K562 (cell line): ENCODE measurements around the gene RESP18. TPM values are rescaled to one million over a fixed set of nuclear protein-coding genes. Genes with fewer than 3 reads are reported as not detected.

Experiments
- AFF1 ChIP-seq, 2 experiments: fragments of 450-650 bp; IDR thresholded peaks; 2 replicates each; pipeline ENCODE4 v1.6.1; 2018; ENCODE audit warnings: mild to moderate bottlenecking in 2 of 2, low read depth in 1 of 2; ENCODE audit not compliant: partially characterized antibody in 2 of 2
- ARHGAP35 ChIP-seq: fragments of 450-650 bp; IDR thresholded peaks from 2 replicates; pipeline ENCODE4 v1.6.1; 2018; ENCODE audit not compliant: partially characterized antibody
- ATF1 ChIP-seq, 2 experiments: fragments of 450-650 bp in 1 of 2; IDR thresholded peaks; 2 replicates each; pipeline ENCODE4 v1.6.1; 2016; ENCODE audit warnings: missing compliant biosample characterization in 1 of 2, missing genetic modification characterization in 1 of 2
- BHLHE40 ChIP-seq: IDR thresholded peaks from 2 replicates; pipeline ENCODE4 v1.6.1; 2011; ENCODE audit warnings: low read length, improper control_type of control experiment
- CBX2 ChIP-seq: fragments of 200-600 bp; sonication (generic); IDR thresholded peaks from one replicate; pipeline ENCODE4 v1.6.1; 2012; ENCODE audit warnings: mild to moderate bottlenecking, low read length, inconsistent platforms; ENCODE audit not compliant: insufficient read depth, poor library complexity, severe bottlenecking
- COPS2 ChIP-seq: fragments of 450-650 bp; conservative IDR thresholded peaks from 2 replicates; pipeline ENCODE4 v1.6.1; 2016; ENCODE audit warnings: mild to moderate bottlenecking, moderate library complexity
- DMBX1 ChIP-seq: fragments of 250-450 bp; sonication (Bioruptor Pico); IDR thresholded peaks from 2 replicates; pipeline ENCODE4 v1.8.0; 2022; ENCODE audit warnings: inconsistent platforms, mild to moderate bottlenecking, moderate library complexity, borderline replicate concordance
- HSF4 ChIP-seq: fragments of 250-450 bp; sonication (Bioruptor Pico); IDR thresholded peaks from 2 replicates; pipeline ENCODE4 v2.1.2; 2022; ENCODE audit warnings: mild to moderate bottlenecking, moderate library complexity, borderline replicate concordance
- PRPF4 ChIP-seq: fragments of 200-400 bp; formaldehyde crosslinking; IDR thresholded peaks from one replicate; pipeline ENCODE4 v1.6.1; 2017; ENCODE audit warnings: low read length, low read depth, mild to moderate bottlenecking; ENCODE audit not compliant: insufficient read depth, poor library complexity, severe bottlenecking
- SMARCA5 ChIP-seq: fragments of 450-650 bp; IDR thresholded peaks from 2 replicates; pipeline ENCODE4 v1.6.1; 2016
- U2AF1 ChIP-seq: fragments of 200-400 bp; formaldehyde crosslinking; optimal IDR thresholded peaks from 2 replicates; pipeline ENCODE3; 2017; ENCODE audit warnings: mild to moderate bottlenecking, low read depth, low read length, moderate library complexity
- XRCC3 ChIP-seq: fragments of 450-650 bp; IDR thresholded peaks from 2 replicates; pipeline ENCODE4 v1.6.1; 2017; ENCODE audit warnings: mild to moderate bottlenecking, moderate library complexity
- YY1 ChIP-seq, 3 experiments: IDR thresholded peaks; 2 replicates each; pipeline ENCODE4 v1.6.1; 2011; ENCODE audit warnings: low read length in 2 of 3, mild to moderate bottlenecking in 2 of 3, moderate library complexity in 2 of 3, borderline replicate concordance in 1 of 3, control low read depth in 1 of 3, low read depth in 1 of 3; ENCODE audit not compliant: insufficient read depth in 3 of 3, insufficient replicate concordance in 2 of 3, control insufficient read depth in 1 of 3, insufficient read length in 1 of 3; ENCODE audit errors: extremely low read depth in 1 of 3
- ZNF175 ChIP-seq: fragments of 200-800 bp; sonication (Bioruptor generic); IDR thresholded peaks from 2 replicates; pipeline ENCODE4 v1.6.1; 2016; ENCODE audit warnings: low read depth, mild to moderate bottlenecking, missing genetic modification characterization, missing compliant biosample characterization
- ZNF57 ChIP-seq: fragments of 450-650 bp; formaldehyde crosslinking; IDR thresholded peaks from 2 replicates; pipeline ENCODE4 v1.4.0; 2020; ENCODE audit warnings: mild to moderate bottlenecking, moderate library complexity
- polyA plus RNA-seq, 8 experiments: library from polyadenylated mRNA; depleted of rRNA in 4 of 8; stranded (reverse) in 5 of 8; unstranded in 3 of 8; fragments of >200 nt; fragmentation: Nextera tagmentation in 2 of 8; fragmentation: Illumina TruSeq in 1 of 8; extraction: Ambion mirVana in 2 of 8; extraction: Trizol in 1 of 8; gene quantifications; 2 replicates each; pipeline versions ENCODE4 v1.2.1 to v1.2.3, GENCODE V29; 2011 to 2014; ENCODE audit warnings: inconsistent platforms in 1 of 8, missing spikeins in 1 of 8
- total RNA-seq, 7 experiments: library from RNA; depleted of rRNA in 6 of 7; stranded (reverse); fragments of >200 nt in 6 of 7; fragmentation: Illumina TruSeq in 2 of 7; extraction: Trizol in 2 of 7; gene quantifications; 2 replicates each; pipeline versions ENCODE4 v1.2.1 to v1.2.3, GENCODE V29; 2011 to 2021; ENCODE audit warnings: low replicate concordance in 1 of 7
- TF ChIP-seq, protein P1 (sequence below): fragments of 450-650 bp; formaldehyde crosslinking; IDR thresholded peaks from 2 replicates; pipeline ENCODE4 v1.4.0; 2020; ENCODE audit warnings: mild to moderate bottlenecking, moderate library complexity
- TF ChIP-seq, protein P2 (sequence below): fragments of 450-650 bp; conservative IDR thresholded peaks from 2 replicates; pipeline ENCODE4 v1.6.1; 2016; ENCODE audit warnings: missing genetic modification characterization, low read depth, mild to moderate bottlenecking, missing compliant biosample characterization, moderate library complexity
- TF ChIP-seq, protein P3 (sequence below): fragments of 450-650 bp; formaldehyde crosslinking; IDR thresholded peaks from 2 replicates; pipeline ENCODE4 v1.4.0; 2020; ENCODE audit warnings: mild to moderate bottlenecking

RESP18 gene
- total and polyA plus RNA-seq, 9 of the 15 experiments (the other 6 are each of a cell fraction or from before 2014, with no cell fraction given): not detected

- TF ChIP-seq, protein P1, sequence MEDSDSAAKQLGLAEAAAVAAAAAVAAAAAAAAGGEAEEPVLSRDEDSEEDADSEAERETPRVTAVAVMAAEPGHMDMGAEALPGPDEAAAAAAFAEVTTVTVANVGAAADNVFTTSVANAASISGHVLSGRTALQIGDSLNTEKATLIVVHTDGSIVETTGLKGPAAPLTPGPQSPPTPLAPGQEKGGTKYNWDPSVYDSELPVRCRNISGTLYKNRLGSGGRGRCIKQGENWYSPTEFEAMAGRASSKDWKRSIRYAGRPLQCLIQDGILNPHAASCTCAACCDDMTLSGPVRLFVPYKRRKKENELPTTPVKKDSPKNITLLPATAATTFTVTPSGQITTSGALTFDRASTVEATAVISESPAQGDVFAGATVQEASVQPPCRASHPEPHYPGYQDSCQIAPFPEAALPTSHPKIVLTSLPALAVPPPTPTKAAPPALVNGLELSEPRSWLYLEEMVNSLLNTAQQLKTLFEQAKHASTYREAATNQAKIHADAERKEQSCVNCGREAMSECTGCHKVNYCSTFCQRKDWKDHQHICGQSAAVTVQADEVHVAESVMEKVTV (CRISPR knock-in tag): no peak
- no peak for TF ChIP-seq PRPF4
- no peak for TF ChIP-seq COPS2
- no peak for TF ChIP-seq SMARCA5
- TF ChIP-seq BHLHE40: no peak
- TF ChIP-seq AFF1 (IDR thresholded peaks at IDR 0.05; ENCODE audit: low read depth in 1 of 2, partially characterized antibody in 2 of 2): no peak
- no peak for TF ChIP-seq HSF4
- TF ChIP-seq ZNF57 (CRISPR knock-in tag): no peak
- TF ChIP-seq, protein P2, sequence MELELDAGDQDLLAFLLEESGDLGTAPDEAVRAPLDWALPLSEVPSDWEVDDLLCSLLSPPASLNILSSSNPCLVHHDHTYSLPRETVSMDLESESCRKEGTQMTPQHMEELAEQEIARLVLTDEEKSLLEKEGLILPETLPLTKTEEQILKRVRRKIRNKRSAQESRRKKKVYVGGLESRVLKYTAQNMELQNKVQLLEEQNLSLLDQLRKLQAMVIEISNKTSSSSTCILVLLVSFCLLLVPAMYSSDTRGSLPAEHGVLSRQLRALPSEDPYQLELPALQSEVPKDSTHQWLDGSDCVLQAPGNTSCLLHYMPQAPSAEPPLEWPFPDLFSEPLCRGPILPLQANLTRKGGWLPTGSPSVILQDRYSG: no peak; the same call in 1 of the 2 replicates
- TF ChIP-seq XRCC3: no peak
- no peak for TF ChIP-seq ARHGAP35
- no peak for TF ChIP-seq DMBX1 (CRISPR knock-in tag)
- no peak for TF ChIP-seq ATF1 (CRISPR knock-in tag; IDR thresholded peaks at IDR 0.05)
- 0 out of 2 replicates have a peak, but pooled peaks have one; percentile 32 for TF ChIP-seq ATF1 (tag; IDR thresholded peaks at IDR 0.05)
- TF ChIP-seq ZNF175 (CRISPR knock-in tag): no peak
- TF ChIP-seq, protein P3, sequence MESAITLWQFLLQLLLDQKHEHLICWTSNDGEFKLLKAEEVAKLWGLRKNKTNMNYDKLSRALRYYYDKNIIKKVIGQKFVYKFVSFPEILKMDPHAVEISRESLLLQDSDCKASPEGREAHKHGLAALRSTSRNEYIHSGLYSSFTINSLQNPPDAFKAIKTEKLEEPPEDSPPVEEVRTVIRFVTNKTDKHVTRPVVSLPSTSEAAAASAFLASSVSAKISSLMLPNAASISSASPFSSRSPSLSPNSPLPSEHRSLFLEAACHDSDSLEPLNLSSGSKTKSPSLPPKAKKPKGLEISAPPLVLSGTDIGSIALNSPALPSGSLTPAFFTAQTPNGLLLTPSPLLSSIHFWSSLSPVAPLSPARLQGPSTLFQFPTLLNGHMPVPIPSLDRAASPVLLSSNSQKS (CRISPR knock-in tag): no peak
- TF ChIP-seq YY1 (IDR thresholded peaks at IDR 0.05; ENCODE audit: borderline replicate concordance in 1 of 3, control insufficient read depth in 1 of 3, extremely low read depth in 1 of 3, insufficient read depth in 3 of 3, insufficient read length in 1 of 3, insufficient replicate concordance in 2 of 3, low read depth in 1 of 3, low read length in 2 of 3): peak in 2 of 3 experiments; percentile 12 to 61
- no peak for TF ChIP-seq U2AF1
- TF ChIP-seq CBX2: no peak
These were observed 44.8 kb downstream of the RESP18 start (continued) for GRCh38 chr2:219287580-219288265.
